ENCODE measurements around the gene WWP2. TPM values are rescaled to one million over a fixed set of nuclear protein-coding genes. Genes with fewer than 3 reads are reported as not detected.

The WWP2 gene
- total RNA-seq = 53.8 and 58.3 TPM in 2 replicates

DNA sequence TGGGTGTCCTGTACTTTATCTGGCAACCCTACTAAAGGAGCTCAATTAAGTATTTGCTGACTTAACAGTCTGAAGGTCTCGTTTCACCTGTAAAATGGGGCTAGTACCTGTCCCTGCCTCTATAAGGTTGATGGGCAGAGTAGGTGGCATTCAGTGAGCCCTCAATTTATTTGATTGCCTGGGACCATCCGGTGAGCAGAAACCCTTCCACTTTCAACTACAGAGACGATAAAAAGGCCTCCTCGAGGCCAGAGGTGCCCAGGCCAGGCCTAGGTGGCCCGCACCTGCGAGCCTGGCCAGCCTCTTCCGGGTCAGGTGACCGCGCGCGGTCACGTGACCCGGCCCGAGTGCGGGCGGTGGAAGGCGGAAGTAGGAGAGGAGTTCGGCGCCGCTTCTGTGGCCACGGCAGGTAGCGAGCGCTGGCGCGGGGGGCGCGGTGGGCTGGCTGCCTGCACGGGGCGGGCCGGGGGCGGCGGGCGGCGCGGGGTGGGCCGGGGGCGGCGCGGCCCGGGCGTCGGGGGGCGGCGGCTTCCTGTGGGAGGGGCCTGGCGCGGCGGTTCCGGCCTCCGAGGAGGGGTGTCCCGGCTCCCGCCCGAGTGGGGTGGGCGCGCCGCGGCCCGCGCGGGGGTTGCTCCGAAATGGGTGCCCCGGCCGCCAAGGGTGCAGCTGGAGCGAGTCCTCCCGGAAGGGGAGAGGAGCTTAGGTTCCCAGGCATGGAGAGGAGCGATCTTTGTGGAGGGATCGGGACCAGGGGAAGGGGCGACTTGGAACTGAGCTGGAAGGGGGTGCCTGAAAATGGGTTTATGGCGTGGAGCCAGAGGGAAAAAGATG, at the start of gene WWP2:
TSS of gene WWP2 (plus strand) at position 350 of the 831 bp plus-strand sequence. CDS start 24,679 bp downstream, outside the sequence.
- Mint-ChIP-seq H3K4me1 (ENCODE audit: low read depth) (peaks cover 31% of the 10 kb centered on the region), H3K27me3 (ENCODE audit: insufficient read depth) (peaks cover 2% of the 10 kb centered on the region), H3K27ac (peak within 1 kb of the TSS; percentile 96), H3K9me3 (no peaks in the 10 kb centered on the region), H3K4me3 (peak within 1 kb of the TSS; percentile 95), H3K36me3 (ENCODE audit: low read depth) (peaks cover 6% of the 10 kb centered on the region)
- DNase-seq (ENCODE audit: low spot score) = peak; percentile 63
- intact Hi-C loops (cut with micrococcal nuclease) = loop anchor here (1.0 to 5.0 kb wide), 4 partner anchors 8 to 575 kb away; partner anchors contain the start of genes NOB1, NQO1, SNTB2 and VPS4A

DNA sequence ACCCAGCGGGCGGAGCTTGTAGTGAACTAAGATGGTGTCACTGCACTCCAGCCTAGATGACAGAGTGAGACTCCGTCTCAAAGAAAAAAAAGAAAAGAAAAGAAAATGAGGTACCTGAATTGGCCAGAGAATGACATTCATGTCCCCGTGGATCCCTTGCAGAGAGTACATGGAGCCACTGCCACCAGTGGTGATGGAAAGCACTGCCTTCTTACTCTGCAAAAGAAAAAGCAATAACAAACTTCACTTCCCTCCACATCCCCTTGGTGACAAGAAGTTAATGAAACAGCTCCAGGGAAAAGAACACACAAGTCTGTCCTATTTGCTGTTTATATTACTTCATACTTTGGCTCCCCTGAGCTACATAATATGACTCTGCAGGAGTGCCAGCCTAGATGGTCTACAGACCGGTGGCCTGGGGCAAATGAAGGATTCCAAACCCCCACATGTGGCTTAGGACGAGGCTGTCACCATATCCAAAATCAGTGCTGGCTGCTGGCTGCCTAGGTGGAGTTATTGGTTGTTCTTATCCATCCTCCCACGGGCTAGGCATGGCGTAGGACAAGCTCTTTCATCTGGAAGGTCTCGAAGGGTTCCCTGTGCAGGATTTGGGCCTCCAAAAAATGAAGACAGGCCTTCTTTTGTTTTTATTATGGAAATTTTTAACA, 49.1 kb upstream of the WWP2 start:
- no peak overlapping the region for H3K4me3 Mint-ChIP-seq

DNA sequence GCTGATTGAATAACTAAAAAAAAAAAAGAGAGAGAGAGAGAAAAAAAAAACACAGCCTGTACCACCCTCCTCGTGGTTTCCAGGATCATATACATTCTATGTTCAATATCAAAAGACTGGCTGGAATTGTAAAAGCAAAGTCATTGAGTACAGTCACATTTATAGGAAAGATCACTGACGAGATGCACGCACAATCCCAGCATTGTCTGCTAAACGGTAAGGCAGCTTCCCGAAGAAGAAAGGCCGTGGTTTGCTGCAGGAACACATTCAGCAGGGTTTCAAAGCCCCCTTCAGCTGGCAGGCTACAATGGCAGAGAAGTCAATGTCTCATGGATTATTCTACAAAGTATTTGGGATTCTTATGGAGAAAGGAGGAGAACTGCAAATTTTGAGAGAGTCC, 45.1 kb upstream of the WWP2 start:
- Mint-ChIP-seq H3K4me1 (ENCODE audit: low read depth) (no peaks in the 10 kb centered on the region), H3K27ac (no peak overlapping the region), H3K27me3 (ENCODE audit: insufficient read depth) (no peaks in the 10 kb centered on the region), H3K36me3 (ENCODE audit: low read depth) (peaks cover 17% of the 10 kb centered on the region), H3K4me3 (no peak overlapping the region), H3K9me3 (no peaks in the 10 kb centered on the region)
- no peak for DNase-seq (ENCODE audit: low spot score)
- intact Hi-C loops (cut with micrococcal nuclease) = no loop called here

More for the DNA sequence above, 49.1 kb upstream of the WWP2 start:
- H3K9me3 Mint-ChIP-seq = no peaks in the 10 kb centered on the region
- no peak for DNase-seq (ENCODE audit: low spot score)
- peaks cover 7% of the 10 kb centered on the region for H3K4me1 Mint-ChIP-seq (ENCODE audit: low read depth)
- no peak overlapping the region for H3K27ac Mint-ChIP-seq
- intact Hi-C loops (cut with micrococcal nuclease) = no loop called here
- H3K27me3 Mint-ChIP-seq (ENCODE audit: insufficient read depth) = no peaks in the 10 kb centered on the region
- peaks cover 14% of the 10 kb centered on the region for H3K36me3 Mint-ChIP-seq (ENCODE audit: low read depth)

DNA sequence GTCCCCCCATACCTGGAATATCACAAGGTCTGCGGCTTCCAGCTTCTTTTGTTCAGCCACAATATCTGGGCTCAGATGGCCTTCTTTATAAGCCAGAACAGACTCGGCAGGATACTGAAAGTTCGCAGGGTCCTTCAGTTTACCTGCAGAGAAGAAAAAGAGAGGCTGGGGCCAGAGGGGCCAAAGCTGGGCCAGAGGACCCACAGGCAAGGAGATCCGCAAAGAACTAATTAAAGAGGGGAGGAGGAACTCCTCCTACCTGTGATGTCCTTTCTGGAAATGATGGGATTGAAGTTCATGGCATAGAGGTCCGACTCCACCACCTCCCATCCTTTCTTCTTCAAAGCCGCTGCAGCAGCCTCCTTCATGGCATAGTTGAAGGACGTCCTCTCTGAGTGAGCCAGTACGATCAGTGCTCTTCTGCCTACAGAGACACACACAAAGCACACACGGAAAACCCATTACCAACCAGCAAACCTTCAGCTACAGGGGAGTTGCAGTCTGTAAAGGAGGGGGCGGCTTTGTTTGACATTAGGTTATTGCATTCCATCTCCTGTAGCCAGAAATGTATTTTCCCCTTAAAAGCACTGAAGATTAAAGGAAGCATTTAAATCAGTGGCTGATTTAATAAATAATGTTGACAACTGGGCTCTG, 43.9 kb upstream of the WWP2 start:
- H3K4me3 Mint-ChIP-seq = no peak overlapping the region
- no peak overlapping the region for H3K27ac Mint-ChIP-seq
- peaks cover 16% of the 10 kb centered on the region for H3K36me3 Mint-ChIP-seq (ENCODE audit: low read depth)
- peaks cover 3% of the 10 kb centered on the region for H3K4me1 Mint-ChIP-seq (ENCODE audit: low read depth)
- no peaks in the 10 kb centered on the region for H3K27me3 Mint-ChIP-seq (ENCODE audit: insufficient read depth)
- H3K9me3 Mint-ChIP-seq = no peaks in the 10 kb centered on the region
- intact Hi-C loops (cut with micrococcal nuclease) = no loop called here
- no peak for DNase-seq (ENCODE audit: low spot score)

DNA sequence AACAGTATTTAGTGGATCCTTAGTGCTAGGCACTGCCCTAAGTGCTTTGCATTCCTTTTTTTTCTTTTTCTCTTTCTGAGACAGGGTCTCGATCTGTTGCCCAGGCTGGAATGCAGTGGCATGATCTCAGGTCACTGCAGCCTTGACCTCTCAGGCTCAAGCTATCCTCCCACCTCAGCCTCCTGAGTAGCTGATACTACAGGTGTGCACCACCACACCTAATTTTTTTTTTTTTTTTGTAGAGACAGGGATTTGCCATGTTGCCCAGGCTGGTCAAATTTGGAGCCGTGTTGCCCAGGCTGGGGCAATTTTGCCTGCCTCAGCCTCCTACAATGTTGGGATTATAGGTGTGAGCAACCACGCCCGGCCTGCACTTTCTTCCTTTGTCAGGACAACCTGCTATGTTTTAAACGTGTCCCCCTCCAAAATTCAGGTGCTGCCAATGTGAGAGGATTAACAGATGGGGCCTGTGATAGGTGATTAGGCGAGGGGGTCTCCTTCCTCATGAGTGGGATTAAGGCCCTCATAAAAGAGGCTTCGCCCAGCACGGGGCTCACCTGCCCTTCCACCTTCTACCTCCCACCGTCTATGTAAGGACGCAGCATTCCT, 41.2 kb upstream of the WWP2 start:
- H3K27me3 Mint-ChIP-seq (ENCODE audit: insufficient read depth) = no peaks in the 10 kb centered on the region
- peaks cover 16% of the 10 kb centered on the region for H3K36me3 Mint-ChIP-seq (ENCODE audit: low read depth)
- DNase-seq (ENCODE audit: low spot score) = no peak
- no peak overlapping the region for H3K4me3 Mint-ChIP-seq
- intact Hi-C loops (cut with micrococcal nuclease) = no loop called here
- H3K9me3 Mint-ChIP-seq = no peaks in the 10 kb centered on the region
- peaks cover 20% of the 10 kb centered on the region for H3K4me1 Mint-ChIP-seq (ENCODE audit: low read depth)
- H3K27ac Mint-ChIP-seq = no peak overlapping the region

DNA sequence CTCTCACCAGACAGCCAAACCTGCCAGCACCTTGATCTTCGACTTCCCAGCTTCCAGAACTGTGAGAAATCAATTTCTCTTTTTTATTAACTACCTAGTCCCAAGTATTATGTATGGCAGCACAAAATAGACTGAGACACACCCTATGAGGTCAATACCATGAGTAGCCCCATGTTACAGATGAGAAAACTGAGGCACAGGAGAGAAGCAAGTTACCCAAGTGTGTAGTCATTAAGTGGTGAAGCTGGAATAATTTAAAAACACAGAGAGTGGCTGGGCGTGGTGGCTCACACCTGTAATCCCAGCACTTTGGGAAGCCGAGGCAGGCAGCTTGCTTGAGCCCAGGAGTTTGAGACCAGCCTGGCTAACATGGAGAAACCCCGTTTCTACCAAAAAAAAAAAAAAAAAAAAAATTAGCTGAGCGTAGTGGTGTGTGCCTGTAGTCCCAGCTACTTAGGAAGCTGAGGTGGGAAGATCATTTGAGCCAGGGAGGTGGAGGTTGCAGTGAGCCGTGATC, 40.6 kb upstream of the WWP2 start:
- no peak overlapping the region for H3K4me3 Mint-ChIP-seq
- intact Hi-C loops (cut with micrococcal nuclease) = no loop called here
- H3K36me3 Mint-ChIP-seq (ENCODE audit: low read depth) = peaks cover 16% of the 10 kb centered on the region
- H3K9me3 Mint-ChIP-seq = no peaks in the 10 kb centered on the region
- H3K4me1 Mint-ChIP-seq (ENCODE audit: low read depth) = peaks cover 26% of the 10 kb centered on the region
- no peaks in the 10 kb centered on the region for H3K27me3 Mint-ChIP-seq (ENCODE audit: insufficient read depth)
- peak overlapping the region; percentile 40 for H3K27ac Mint-ChIP-seq
- no peak for DNase-seq (ENCODE audit: low spot score)

DNA sequence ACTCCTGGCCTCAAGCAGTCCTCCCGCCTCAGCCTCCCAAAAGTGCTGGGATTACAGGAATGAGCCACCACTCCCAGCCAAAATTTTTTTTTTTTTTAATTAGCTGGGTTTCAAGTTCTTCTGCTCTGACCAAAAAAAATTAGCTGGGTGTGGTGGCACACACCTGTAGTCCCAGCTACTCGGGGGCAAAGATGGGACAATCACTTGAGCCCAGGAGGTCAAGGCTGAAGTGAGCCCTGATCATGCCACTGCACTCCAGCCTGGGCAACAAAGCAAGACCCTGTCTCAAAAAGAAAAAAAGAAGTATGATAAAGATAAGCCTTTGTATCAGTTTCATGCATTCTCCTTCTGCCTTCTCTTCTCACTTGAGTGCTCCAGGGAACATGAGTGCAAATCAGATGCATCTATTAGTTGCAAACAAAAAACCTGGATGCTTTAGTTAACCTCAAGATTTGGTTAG, 37.7 kb upstream of the WWP2 start:
- H3K4me1 Mint-ChIP-seq (ENCODE audit: low read depth) = peaks cover 42% of the 10 kb centered on the region
- no peak for DNase-seq (ENCODE audit: low spot score)
- no peaks in the 10 kb centered on the region for H3K9me3 Mint-ChIP-seq
- no peak overlapping the region for H3K27ac Mint-ChIP-seq
- no peaks in the 10 kb centered on the region for H3K27me3 Mint-ChIP-seq (ENCODE audit: insufficient read depth)
- H3K36me3 Mint-ChIP-seq (ENCODE audit: low read depth) = peaks cover 3% of the 10 kb centered on the region
- intact Hi-C loops (cut with micrococcal nuclease) = no loop called here
- H3K4me3 Mint-ChIP-seq = peak overlapping the region; percentile 11

DNA sequence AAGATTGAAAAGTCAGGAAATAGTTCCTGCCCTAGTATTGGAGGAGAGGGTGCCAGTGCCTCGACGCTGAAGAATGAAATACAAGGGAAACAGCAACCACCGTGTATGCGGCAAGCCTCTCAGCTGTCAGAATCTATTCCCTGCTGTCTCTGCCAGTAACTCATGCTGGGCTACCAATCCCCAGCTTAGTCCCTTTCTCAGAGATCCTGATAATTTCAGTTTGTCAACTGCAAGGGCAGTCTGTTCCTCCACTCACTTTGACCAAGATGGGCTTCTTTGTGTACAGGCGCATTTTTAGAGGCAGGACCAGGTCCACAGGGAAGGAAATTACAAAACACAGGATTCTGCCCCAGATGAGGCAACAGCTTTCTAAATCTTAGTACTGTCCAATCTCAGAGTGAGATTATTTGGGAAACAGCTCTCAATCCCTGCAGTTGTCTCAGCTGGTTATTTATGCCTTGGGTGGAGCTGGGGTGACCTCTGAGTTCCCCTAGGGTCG, 37.1 kb upstream of the WWP2 start:
- peak overlapping the region; percentile 98 for H3K4me3 Mint-ChIP-seq
- peaks cover 42% of the 10 kb centered on the region for H3K4me1 Mint-ChIP-seq (ENCODE audit: low read depth)
- H3K27me3 Mint-ChIP-seq (ENCODE audit: insufficient read depth) = no peaks in the 10 kb centered on the region
- intact Hi-C loops (cut with micrococcal nuclease) = no loop called here
- peaks cover 5% of the 10 kb centered on the region for H3K36me3 Mint-ChIP-seq (ENCODE audit: low read depth)
- DNase-seq (ENCODE audit: low spot score) = no peak
- no peaks in the 10 kb centered on the region for H3K9me3 Mint-ChIP-seq
- H3K27ac Mint-ChIP-seq = no peak overlapping the region

DNA sequence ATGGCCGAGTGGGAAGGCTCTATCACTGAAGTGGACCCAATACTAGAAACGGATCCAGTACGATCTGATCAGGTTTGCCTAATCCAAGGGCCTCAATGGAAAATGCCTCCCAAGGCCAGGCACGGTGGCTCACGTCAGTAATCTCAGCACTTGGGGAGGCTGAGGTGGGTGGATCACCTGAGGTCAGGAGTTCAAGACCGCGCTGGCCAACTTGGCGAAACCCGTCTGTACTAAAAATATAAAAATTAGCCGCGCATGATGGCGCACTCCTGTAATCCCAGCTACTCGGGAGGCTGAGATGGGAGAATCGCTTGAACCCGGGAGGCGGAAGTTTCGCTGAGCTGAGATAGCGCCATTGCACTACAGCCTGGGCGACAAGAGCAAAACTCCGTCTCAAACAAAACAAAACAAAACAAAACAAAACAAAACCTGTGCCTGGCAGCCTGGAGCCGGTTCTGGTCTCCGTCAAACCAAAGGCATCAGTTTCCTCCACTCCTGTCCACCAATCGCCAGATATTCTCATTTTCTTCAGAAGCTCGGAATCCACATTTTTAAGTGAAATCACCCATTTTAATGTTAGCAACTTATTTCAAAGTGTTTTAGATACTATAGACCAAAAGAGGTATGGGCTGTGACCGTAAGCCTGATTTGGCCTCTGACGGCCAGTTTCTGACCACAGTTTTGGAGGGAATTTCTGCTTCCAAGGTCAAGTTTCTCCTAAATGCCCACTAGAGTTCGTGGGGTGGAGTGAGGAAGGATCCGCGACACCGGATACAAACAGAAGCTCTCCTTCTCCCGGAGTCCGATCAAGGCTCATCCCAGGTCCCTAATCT, 36.4 kb upstream of the WWP2 start:
- DNase-seq (ENCODE audit: low spot score) = no peak
- Mint-ChIP-seq H3K9me3 (no peaks in the 10 kb centered on the region), H3K27me3 (ENCODE audit: insufficient read depth) (no peaks in the 10 kb centered on the region)

DNA sequence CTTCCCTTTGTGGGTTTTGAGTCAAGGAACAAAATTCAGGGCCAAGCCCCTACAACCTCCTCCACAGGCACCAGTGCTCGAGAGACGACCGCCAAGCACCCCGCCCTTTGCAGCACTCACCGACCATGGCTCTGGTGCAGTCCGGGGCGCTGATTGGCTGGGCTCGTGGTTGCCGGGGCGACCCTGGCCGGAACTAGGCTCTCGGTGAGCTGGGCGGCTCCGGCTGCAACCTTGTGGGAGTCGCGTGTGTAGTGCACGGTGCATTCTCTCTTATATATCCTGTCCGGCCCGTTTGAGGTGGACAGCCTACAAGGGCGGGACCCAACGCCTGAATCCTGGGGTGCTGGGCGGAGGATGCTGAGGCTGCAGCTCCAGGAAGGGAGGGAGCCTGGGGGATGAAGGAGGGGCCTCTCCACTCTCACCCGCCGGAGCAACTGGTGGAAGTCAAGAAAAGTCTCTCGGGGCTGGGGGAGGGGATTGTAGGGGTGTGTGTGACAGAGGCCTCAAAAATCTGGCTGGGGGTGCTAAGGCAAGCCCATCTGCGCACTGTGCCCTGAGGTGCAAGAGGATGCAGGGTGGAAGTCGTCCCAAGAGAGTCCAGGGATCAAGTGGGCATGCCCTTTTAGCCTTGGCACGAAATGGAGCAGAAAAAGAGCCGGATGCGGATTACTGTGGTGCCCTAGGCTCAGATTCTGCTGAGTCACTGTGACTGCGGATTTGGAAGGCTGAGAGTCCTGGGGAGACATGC, 35.6 kb upstream of the WWP2 start, which contains the start of gene NQO1:
TSS of gene NQO1 (minus strand) at position 248 of the 748 bp plus-strand sequence. CDS start at position 127, 121 bp downstream.
- Mint-ChIP-seq H3K27ac (peak within 1 kb of the TSS; percentile 98), H3K4me1 (ENCODE audit: low read depth) (peaks cover 42% of the 10 kb centered on the region), H3K27me3 (ENCODE audit: insufficient read depth) (no peaks in the 10 kb centered on the region), H3K36me3 (ENCODE audit: low read depth) (peaks cover 5% of the 10 kb centered on the region), H3K4me3 (peak within 1 kb of the TSS; percentile 98), H3K9me3 (no peaks in the 10 kb centered on the region)
- peak; percentile 91 for DNase-seq (ENCODE audit: low spot score)
- intact Hi-C loops (cut with micrococcal nuclease) = loop anchor here (1.0 to 2.0 kb wide), 5 partner anchors 17 to 387 kb away; partner anchors contain the start of genes COG8, NIP7, NOB1 and WWP2

More for the DNA sequence above, 36.4 kb upstream of the WWP2 start:
- Mint-ChIP-seq H3K4me1 (ENCODE audit: low read depth) (peaks cover 42% of the 10 kb centered on the region), H3K27ac (peak overlapping the region; percentile 98), H3K36me3 (ENCODE audit: low read depth) (peaks cover 5% of the 10 kb centered on the region), H3K4me3 (peak overlapping the region; percentile 98)
- intact Hi-C loops (cut with micrococcal nuclease) = loop anchor here (1.0 to 2.0 kb wide), 5 partner anchors 16 to 386 kb away; partner anchors contain the start of genes COG8, NIP7, NOB1 and WWP2

DNA sequence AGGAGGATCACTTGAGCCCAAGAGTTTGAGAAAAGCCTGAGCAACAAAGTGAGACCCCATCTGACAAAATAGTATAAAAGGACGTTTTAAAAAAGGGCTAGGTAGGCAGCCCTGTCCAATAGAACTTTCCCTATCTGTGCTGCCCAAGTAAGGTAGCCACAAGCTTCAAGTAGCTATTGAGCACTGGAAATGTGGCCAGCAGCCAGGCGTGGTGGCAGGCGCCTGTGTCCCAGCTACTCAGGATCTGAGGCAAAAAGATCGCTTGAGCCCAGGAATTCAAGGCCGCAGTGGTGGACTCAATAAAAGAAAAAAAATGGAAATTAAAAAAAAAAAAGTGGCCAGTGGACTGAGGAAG, 34.2 kb upstream of the WWP2 start:
- intact Hi-C loops (cut with micrococcal nuclease) = loop anchor here (2.0 kb wide), 1 partner anchor 35 kb away; the partner anchor contains the start of gene WWP2
- H3K4me3 Mint-ChIP-seq = peak overlapping the region; percentile 98
- H3K36me3 Mint-ChIP-seq (ENCODE audit: low read depth) = peaks cover 5% of the 10 kb centered on the region
- no peaks in the 10 kb centered on the region for H3K27me3 Mint-ChIP-seq (ENCODE audit: insufficient read depth)
- H3K4me1 Mint-ChIP-seq (ENCODE audit: low read depth) = peaks cover 42% of the 10 kb centered on the region
- H3K9me3 Mint-ChIP-seq = no peaks in the 10 kb centered on the region
- H3K27ac Mint-ChIP-seq = no peak overlapping the region
- no peak for DNase-seq (ENCODE audit: low spot score)

Data from activated T-helper 1 cell treated with anti-CD3 and anti-CD28 coated beads, Interleukin-12 subunit alpha, Interleukin-12 subunit beta, Interleukin-2, Interleukin-4 antibody, amounts not matched to agents 30 ng/mL and 10 ng/mL and 1 ng/mL, durations not matched to agents 14 hours and 24 hours and 36 hours (primary cell).